HepG2 (cell line): ENCODE results near the gene MPI. TPM values are rescaled to one million over a fixed set of nuclear protein-coding genes. Genes with fewer than 3 reads are reported as not detected.
A peak's percentile ranks its signal among the peaks of the same experiment; 100 is the strongest.

ENCODE experiments used
- DMAP1 ChIP-seq: IDR thresholded peaks from 2 replicates; pipeline ENCODE4 v1.6.1; 2016
- DNMT1 ChIP-seq: sonication (generic); formaldehyde crosslinking; IDR thresholded peaks from 2 replicates; pipeline ENCODE4 v1.5.1; 2020; ENCODE audit warnings: mild to moderate bottlenecking, missing genetic modification reagents
- EEA1 ChIP-seq: sonication (generic); formaldehyde crosslinking; IDR thresholded peaks from 2 replicates; pipeline ENCODE4 v1.5.1; 2020; ENCODE audit warnings: mild to moderate bottlenecking, missing genetic modification reagents, borderline replicate concordance
- FLYWCH1 ChIP-seq: sonication (generic); formaldehyde crosslinking; IDR thresholded peaks from 2 replicates; pipeline ENCODE4 v1.8.1; 2023; ENCODE audit warnings: mild to moderate bottlenecking, missing genetic modification reagents
- HNF4A ChIP-seq: sonication (generic); formaldehyde crosslinking; IDR thresholded peaks from 2 replicates; pipeline ENCODE4 v1.4.0; 2020; ENCODE audit warnings: missing genetic modification reagents
- HOMEZ ChIP-seq: IDR thresholded peaks from 2 replicates; pipeline ENCODE4 v1.6.1; 2016; ENCODE audit warnings: low read depth
- KMT2B ChIP-seq: IDR thresholded peaks from 2 replicates; pipeline ENCODE4 v1.6.1; 2016; ENCODE audit warnings: missing genetic modification reagents, missing compliant biosample characterization
- MTA3 ChIP-seq: sonication (generic); formaldehyde crosslinking; IDR thresholded peaks from 2 replicates; pipeline ENCODE4 v1.4.0; 2020; ENCODE audit warnings: missing genetic modification reagents
- NPAS2 ChIP-seq: sonication (generic); formaldehyde crosslinking; IDR thresholded peaks from 2 replicates; pipeline ENCODE4 v1.8.0; 2022; ENCODE audit warnings: mild to moderate bottlenecking, missing genetic modification reagents, borderline replicate concordance
- PHB2 ChIP-seq: fragments of 450-650 bp; IDR thresholded peaks from 2 replicates; pipeline ENCODE4 v1.6.1; 2018; ENCODE audit not compliant: partially characterized antibody
- POLR2AphosphoS5 ChIP-seq: IDR thresholded peaks from 2 replicates; pipeline ENCODE4 v1.6.1; 2012; ENCODE audit warnings: low read depth, low read length
- PRDM15 ChIP-seq: sonication (generic); formaldehyde crosslinking; IDR thresholded peaks from 2 replicates; pipeline ENCODE4 v1.4.0; 2020; ENCODE audit warnings: missing genetic modification reagents
- RBAK ChIP-seq: sonication (generic); formaldehyde crosslinking; IDR thresholded peaks from 2 replicates; pipeline ENCODE4 v1.5.1; 2020; ENCODE audit warnings: mild to moderate bottlenecking, missing genetic modification reagents
- SCMH1 ChIP-seq: sonication (generic); formaldehyde crosslinking; IDR thresholded peaks from 2 replicates; pipeline ENCODE4 v1.9.0; 2021; ENCODE audit warnings: missing genetic modification reagents, mild to moderate bottlenecking, borderline replicate concordance
- SIN3B ChIP-seq: fragments of 150-350 bp; IDR thresholded peaks from 2 replicates; pipeline ENCODE4 v1.6.1; 2014; ENCODE audit warnings: low read length
- SMAD3 ChIP-seq: sonication (generic); formaldehyde crosslinking; IDR thresholded peaks from 2 replicates; pipeline ENCODE4 v1.4.0; 2020; ENCODE audit warnings: missing genetic modification reagents
- ZKSCAN8 ChIP-seq: IDR thresholded peaks from 2 replicates; pipeline ENCODE4 v1.6.1; 2016; ENCODE audit warnings: borderline replicate concordance, missing genetic modification reagents, missing compliant biosample characterization
- ZMYM2 ChIP-seq: sonication (generic); formaldehyde crosslinking; IDR thresholded peaks from 2 replicates; pipeline ENCODE4 v1.8.0; 2022; ENCODE audit warnings: mild to moderate bottlenecking, missing genetic modification reagents
- ZNF207 ChIP-seq: fragments of 450-650 bp; IDR thresholded peaks from 2 replicates; pipeline ENCODE4 v1.6.1; 2016; ENCODE audit warnings: antibody characterized with exemption, borderline replicate concordance
- ZNF230 ChIP-seq: sonication (generic); formaldehyde crosslinking; IDR thresholded peaks from 2 replicates; pipeline ENCODE4 v1.4.0; 2020; ENCODE audit warnings: mild to moderate bottlenecking, missing genetic modification reagents
- ZNF264 ChIP-seq: sonication (generic); formaldehyde crosslinking; IDR thresholded peaks from 2 replicates; pipeline ENCODE4 v1.4.0; 2020; ENCODE audit warnings: missing genetic modification reagents
- ZNF557 ChIP-seq: sonication (generic); formaldehyde crosslinking; IDR thresholded peaks from 2 replicates; pipeline ENCODE4 v1.4.0; 2020; ENCODE audit warnings: missing genetic modification reagents
- ZNF788 ChIP-seq: sonication (generic); formaldehyde crosslinking; IDR thresholded peaks from 2 replicates; pipeline ENCODE4 v1.5.0; 2020; ENCODE audit warnings: mild to moderate bottlenecking, missing genetic modification reagents, borderline replicate concordance
- polyA plus RNA-seq, 8 experiments: library from polyadenylated mRNA; depleted of rRNA in 3 of 8; stranded (reverse) in 7 of 8; unstranded in 1 of 8; fragments of >200 nt; fragmentation: Illumina TruSeq in 4 of 8; extraction: Trizol in 4 of 8; gene quantifications; 2 replicates each; pipeline versions ENCODE4 v1.2.1 to v1.2.3, GENCODE V29; 2011 to 2016; ENCODE audit warnings: low read depth in 4 of 8, missing spikeins in 1 of 8, mixed read lengths in 1 of 8; ENCODE audit not compliant: insufficient read depth in 1 of 8
- total RNA-seq, 5 experiments: library from RNA; depleted of rRNA; stranded (reverse); fragments of >200 nt; fragmentation: Illumina TruSeq; extraction: Trizol; gene quantifications; 2 replicates each; pipeline ENCODE4 v1.2.3, GENCODE V29; 2016; ENCODE audit warnings: low read depth in 1 of 5
- TF ChIP-seq, protein P1 (sequence below): sonication (generic); formaldehyde crosslinking; IDR thresholded peaks from 2 replicates; pipeline ENCODE4 v1.5.0; 2020; ENCODE audit warnings: mild to moderate bottlenecking, missing genetic modification reagents

Gene MPI
- total and polyA plus RNA-seq, 2 of the 13 experiments (the other 11 are each of a cell fraction or from before 2014, with no cell fraction given) = 36.9 to 63.5 TPM

GRCh38 chr15:74937590-74938371 lies 47.9 kb downstream of the MPI start, which contains the start of gene COX5A (continued):
- TF ChIP-seq, protein P1, sequence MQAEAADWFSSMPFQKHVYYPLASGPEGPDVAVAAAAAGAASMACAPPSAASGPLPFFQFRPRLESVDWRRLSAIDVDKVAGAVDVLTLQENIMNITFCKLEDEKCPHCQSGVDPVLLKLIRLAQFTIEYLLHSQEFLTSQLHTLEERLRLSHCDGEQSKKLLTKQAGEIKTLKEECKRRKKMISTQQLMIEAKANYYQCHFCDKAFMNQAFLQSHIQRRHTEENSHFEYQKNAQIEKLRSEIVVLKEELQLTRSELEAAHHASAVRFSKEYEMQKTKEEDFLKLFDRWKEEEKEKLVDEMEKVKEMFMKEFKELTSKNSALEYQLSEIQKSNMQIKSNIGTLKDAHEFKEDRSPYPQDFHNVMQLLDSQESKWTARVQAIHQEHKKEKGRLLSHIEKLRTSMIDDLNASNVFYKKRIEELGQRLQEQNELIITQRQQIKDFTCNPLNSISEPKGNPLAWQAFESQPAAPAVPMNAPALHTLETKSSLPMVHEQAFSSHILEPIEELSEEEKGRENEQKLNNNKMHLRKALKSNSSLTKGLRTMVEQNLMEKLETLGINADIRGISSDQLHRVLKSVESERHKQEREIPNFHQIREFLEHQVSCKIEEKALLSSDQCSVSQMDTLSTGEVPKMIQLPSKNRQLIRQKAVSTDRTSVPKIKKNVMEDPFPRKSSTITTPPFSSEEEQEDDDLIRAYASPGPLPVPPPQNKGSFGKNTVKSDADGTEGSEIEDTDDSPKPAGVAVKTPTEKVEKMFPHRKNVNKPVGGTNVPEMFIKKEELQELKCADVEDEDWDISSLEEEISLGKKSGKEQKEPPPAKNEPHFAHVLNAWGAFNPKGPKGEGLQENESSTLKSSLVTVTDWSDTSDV (CRISPR knock-in tag) = 0 out of 2 replicates have a peak, but pooled peaks have one; percentile 59
- TF ChIP-seq PHB2 (no peak), DMAP1 (peak; percentile 59; the same call in 1 of the 2 replicates), ZNF264 (no peak; the same call in 1 of the 2 replicates), ZNF230 (CRISPR knock-in tag) (peak; percentile 81; the same call in 1 of the 2 replicates), DNMT1 (CRISPR knock-in tag) (peak; percentile 55; the same call in 1 of the 2 replicates), ZMYM2 (CRISPR knock-in tag) (no peak; the same call in 1 of the 2 replicates), ZNF207 (no peak), KMT2B (CRISPR knock-in tag) (no peak; the same call in 1 of the 2 replicates), HOMEZ (CRISPR knock-in tag) (no peak), SIN3B (no peak), POLR2AphosphoS5 (peak; percentile 80), PRDM15 (CRISPR knock-in tag) (no peak), HNF4A (CRISPR knock-in tag) (peak; percentile 35; the same call in 1 of the 2 replicates), ZKSCAN8 (CRISPR knock-in tag) (no peak), SCMH1 (CRISPR knock-in tag) (no peak), ZNF557 (no peak), FLYWCH1 (CRISPR knock-in tag) (no peak; the same call in 1 of the 2 replicates), SMAD3 (CRISPR knock-in tag) (peak; percentile 36; the same call in 1 of the 2 replicates), MTA3 (no peak), NPAS2 (CRISPR knock-in tag) (no peak), RBAK (no peak), EEA1 (CRISPR knock-in tag) (0 out of 2 replicates have a peak, but pooled peaks have one; percentile 24), ZNF788 (peak; percentile 76; the same call in 1 of the 2 replicates)
